Subcutaneous abdominal adipose tissue (tissue), 5 donors: ENCODE results near the gene KRTAP5-7.
"Not testable (repeated sequence)": the region's sequence is repeated elsewhere in the genome, so short reads cannot be mapped to it uniquely, and the experiment has no call there.

Source experiments
- H3K27ac ChIP-seq: one replicate; pipeline ENCODE4 v1.7.0; 2013; ENCODE audit warnings: low read depth, mild to moderate bottlenecking, inconsistent platforms, low read length, moderate library complexity
- H3K27me3 ChIP-seq, 5 donors: one replicate each; pipeline ENCODE4 v1.7.0; 2013; ENCODE audit warnings: low read length in 5 of 5, inconsistent platforms in 1 of 5; ENCODE audit not compliant: control insufficient read depth in 5 of 5, insufficient read depth in 4 of 5
- H3K36me3 ChIP-seq, 5 donors: one replicate each; pipeline ENCODE4 v1.7.0; 2013; ENCODE audit warnings: low read length in 5 of 5; ENCODE audit not compliant: control insufficient read depth in 5 of 5, insufficient read depth in 5 of 5
- H3K4me1 ChIP-seq, 5 donors: one replicate each; pipeline ENCODE4 v1.7.0; 2013; ENCODE audit warnings: low read length in 5 of 5, mild to moderate bottlenecking in 3 of 5, moderate library complexity in 1 of 5; ENCODE audit not compliant: control insufficient read depth in 5 of 5, insufficient read depth in 5 of 5
- H3K4me3 ChIP-seq, 5 donors: one replicate each; pipeline ENCODE4 v1.7.0; 2013; ENCODE audit warnings: low read length in 5 of 5, low read depth in 1 of 5
- H3K9ac ChIP-seq, 5 donors: one replicate each; pipeline ENCODE4 v1.7.0; 2013; ENCODE audit warnings: low read length in 5 of 5, mild to moderate bottlenecking in 4 of 5, moderate library complexity in 3 of 5
- H3K9me3 ChIP-seq, 5 donors: one replicate each; pipeline ENCODE4 v1.7.0; 2013; ENCODE audit warnings: low read length in 5 of 5; ENCODE audit not compliant: control insufficient read depth in 5 of 5
- donor health status: healthy.
- donor health status: healthy.
- donor health status: healthy.
- donor health status: healthy.
- donor health status: healthy.

The KRTAP5-7 gene

GRCh38 chr11:71540521-71541304 lies 13.6 kb downstream of the KRTAP5-7 start:
- not testable (repeated sequence) for H3K4me1 ChIP-seq, H3K9me3 ChIP-seq, H3K27ac ChIP-seq, H3K9ac ChIP-seq, H3K4me3 ChIP-seq, H3K27me3 ChIP-seq, H3K36me3 ChIP-seq

- peaks cover 0 to 3% (median 0%) of the 10 kb centered on the region in 5 donors for H3K4me1 ChIP-seq
- peaks cover 0 to 3% (median 0%) of the 10 kb centered on the region in 5 donors for H3K9me3 ChIP-seq
- H3K36me3 ChIP-seq = no peaks in the 10 kb centered on the region
- H3K4me3 ChIP-seq = no peak overlapping the region
- no peak overlapping the region for H3K9ac ChIP-seq
- H3K27ac ChIP-seq = no peak overlapping the region
- peaks cover 0 to 3% (median 0%) of the 10 kb centered on the region in 5 donors for H3K27me3 ChIP-seq
Observed at GRCh38 chr11:71542382-71542781, 15.3 kb downstream of the KRTAP5-7 start.

GRCh38 chr11:71542879-71543777 lies 16.1 kb downstream of the KRTAP5-7 start:
- Histone ChIP-seq H3K27me3 (peaks cover 0 to 5% (median 0%) of the 10 kb centered on the region in 5 donors), H3K27ac (no peak overlapping the region), H3K9ac (peak overlapping the region in 1 of 5 donors; percentile 26), H3K4me3 (no peak overlapping the region), H3K9me3 (peaks cover 0 to 3% (median 0%) of the 10 kb centered on the region in 5 donors), H3K36me3 (no peaks in the 10 kb centered on the region), H3K4me1 (peaks cover 0 to 7% (median 3%) of the 10 kb centered on the region in 5 donors)

GRCh38 chr11:71543866-71544265 lies 16.8 kb downstream of the KRTAP5-7 start:
- peaks cover 0 to 15% (median 3%) of the 10 kb centered on the region in 5 donors for H3K4me1 ChIP-seq
- H3K4me3 ChIP-seq = no peak overlapping the region
- peaks cover 0 to 3% (median 0%) of the 10 kb centered on the region in 5 donors for H3K9me3 ChIP-seq
- H3K9ac ChIP-seq = no peak overlapping the region
- H3K27ac ChIP-seq = no peak overlapping the region
- no peaks in the 10 kb centered on the region for H3K36me3 ChIP-seq
- peaks cover 0 to 5% (median 0%) of the 10 kb centered on the region in 5 donors for H3K27me3 ChIP-seq

GRCh38 chr11:71544525-71545214 lies 17.6 kb downstream of the KRTAP5-7 start:
- peaks cover 0 to 3% (median 0%) of the 10 kb centered on the region in 5 donors for H3K9me3 ChIP-seq
- peaks cover 0 to 5% (median 0%) of the 10 kb centered on the region in 5 donors for H3K27me3 ChIP-seq
- H3K27ac ChIP-seq = no peak overlapping the region
- no peak overlapping the region for H3K9ac ChIP-seq
- no peak overlapping the region for H3K4me3 ChIP-seq
- no peaks in the 10 kb centered on the region for H3K36me3 ChIP-seq
- peaks cover 0 to 18% (median 3%) of the 10 kb centered on the region in 5 donors for H3K4me1 ChIP-seq

- peaks cover 0 to 18% (median 3%) of the 10 kb centered on the region in 5 donors for H3K4me1 ChIP-seq
- H3K9ac ChIP-seq = no peak overlapping the region
- H3K4me3 ChIP-seq = no peak overlapping the region
- peaks cover 0 to 3% (median 0%) of the 10 kb centered on the region in 5 donors for H3K9me3 ChIP-seq
- no peak overlapping the region for H3K27ac ChIP-seq
- H3K27me3 ChIP-seq = peaks cover 0 to 5% (median 0%) of the 10 kb centered on the region in 5 donors
- H3K36me3 ChIP-seq = no peaks in the 10 kb centered on the region
Observed at GRCh38 chr11:71545405-71545966, 18.4 kb downstream of the KRTAP5-7 start.

GRCh38 chr11:71548120-71548519 lies 21.1 kb downstream of the KRTAP5-7 start, which contains the start of gene KRTAP5-9:
TSS of gene KRTAP5-9 (plus strand) at chr11:71548420. CDS start at chr11:71548658, 238 bp downstream.
- Histone ChIP-seq H3K27me3 (peaks cover 0 to 5% (median 0%) of the 10 kb centered on the region in 5 donors), H3K4me1 (peaks cover 0 to 18% (median 3%) of the 10 kb centered on the region in 5 donors), H3K9ac (no peak within 1 kb of the TSS), H3K36me3 (no peaks in the 10 kb centered on the region), H3K27ac (no peak within 1 kb of the TSS), H3K4me3 (no peak within 1 kb of the TSS), H3K9me3 (peaks cover 0 to 3% (median 0%) of the 10 kb centered on the region in 5 donors)

- Histone ChIP-seq H3K36me3 (no peaks in the 10 kb centered on the region), H3K4me3 (no peak overlapping the region), H3K9me3 (peaks cover 0 to 3% (median 0%) of the 10 kb centered on the region in 5 donors), H3K9ac (no peak overlapping the region), H3K27ac (no peak overlapping the region), H3K4me1 (peaks cover 0 to 18% (median 3%) of the 10 kb centered on the region in 5 donors), H3K27me3 (peaks cover 0 to 5% (median 0%) of the 10 kb centered on the region in 5 donors)
Observed at GRCh38 chr11:71548716-71549151, 21.7 kb downstream of the KRTAP5-7 start.

- H3K27me3 ChIP-seq = peaks cover 0 to 2% (median 0%) of the 10 kb centered on the region in 5 donors
- no peaks in the 10 kb centered on the region for H3K36me3 ChIP-seq
- H3K4me3 ChIP-seq = no peak overlapping the region
- no peak overlapping the region for H3K27ac ChIP-seq
- H3K9me3 ChIP-seq = no peaks in the 10 kb centered on the region
- H3K4me1 ChIP-seq = peaks cover 0 to 18% (median 0%) of the 10 kb centered on the region in 5 donors
- H3K9ac ChIP-seq = no peak overlapping the region
Observed at GRCh38 chr11:71551711-71552110, 24.6 kb downstream of the KRTAP5-7 start.
